GM04504 (cell line): Measurements from ENCODE around the gene LY6G6D.

Experiments
- DNase-seq: peaks from one replicate; pipeline ENCODE4 v3.0.0-alpha.2; 2012; ENCODE audit warnings: low read depth

The LY6G6D gene

GRCh38 chr6:31715022-31715958, at the start of gene LY6G6D:
TSS of gene LY6G6D (plus strand) at chr6:31715348. CDS start at chr6:31715356, 8 bp downstream.
- no peak for DNase-seq

GRCh38 chr6:31665501-31666336, 49.4 kb upstream of the LY6G6D start, which contains the start of gene CSNK2B:
TSS of gene CSNK2B (plus strand) at chr6:31666080. CDS start at chr6:31666832, 752 bp downstream.
- peak; percentile 93 for DNase-seq

- no peak for DNase-seq
These were observed 48.7 kb upstream of the LY6G6D start for GRCh38 chr6:31666337-31666965.

- no peak for DNase-seq
These were observed 45.5 kb upstream of the LY6G6D start, which contains the start of gene LY6G5B for GRCh38 chr6:31669676-31670075. TSS of gene LY6G5B (plus strand) at chr6:31669976. CDS start at chr6:31670951, 975 bp downstream.

- no peak for DNase-seq
These were observed 38.7 kb upstream of the LY6G6D start for GRCh38 chr6:31676322-31676903.

GRCh38 chr6:31676904-31677303, 38.2 kb upstream of the LY6G6D start:
- DNase-seq = no peak

GRCh38 chr6:31677955-31678354, 37.2 kb upstream of the LY6G6D start:
- DNase-seq = no peak

- peak; percentile 76 for DNase-seq
These were observed 34.7 kb upstream of the LY6G6D start, which contains the start of gene LY6G5C for GRCh38 chr6:31680226-31681134. TSS of gene LY6G5C (minus strand) at chr6:31681067. CDS start at chr6:31680373, 694 bp downstream.

- no peak for DNase-seq
These were observed 33.9 kb upstream of the LY6G6D start for GRCh38 chr6:31681135-31681671.

- no peak for DNase-seq
These were observed 31.6 kb upstream of the LY6G6D start for GRCh38 chr6:31683591-31683990.

- DNase-seq = no peak
These were observed 28.7 kb upstream of the LY6G6D start for GRCh38 chr6:31686483-31686882.

GRCh38 chr6:31687321-31687720, 27.8 kb upstream of the LY6G6D start:
- DNase-seq = no peak

GRCh38 chr6:31687860-31688693, 27.1 kb upstream of the LY6G6D start:
- no peak for DNase-seq

- DNase-seq = no peak
These were observed 25.7 kb upstream of the LY6G6D start for GRCh38 chr6:31689249-31690110.

GRCh38 chr6:31690231-31691077, 24.7 kb upstream of the LY6G6D start:
- DNase-seq = no peak

- no peak for DNase-seq
These were observed 24.1 kb upstream of the LY6G6D start for GRCh38 chr6:31691078-31691463.

- DNase-seq = no peak
These were observed 23.5 kb upstream of the LY6G6D start for GRCh38 chr6:31691564-31692108.
